Upper lobe of right lung (tissue), 1 donor: ENCODE results near the gene PPP2CA. TPM values are rescaled to one million over a fixed set of nuclear protein-coding genes. Genes with fewer than 3 reads are reported as not detected.
A peak's percentile ranks its signal among the peaks of the same experiment; 100 is the strongest.

Experiments
- ATAC-seq: fragments of 200-7000 bp; cut with Tn5 transposase; one replicate; pipeline ENCODE4 v1.9.1; 2020; ENCODE audit warnings: mild to moderate bottlenecking, moderate library complexity
- DNase-seq: peaks from one replicate; pipeline ENCODE4 v3.0.0-alpha.2; 2020
- H3K27ac ChIP-seq: fragments of 200-600 bp; one replicate; pipeline ENCODE4 v1.8.0; 2022
- H3K27me3 ChIP-seq: fragments of 200-600 bp; one replicate; pipeline ENCODE4 v1.8.0; 2022; ENCODE audit warnings: mild to moderate bottlenecking
- H3K36me3 ChIP-seq: fragments of 200-600 bp; one replicate; pipeline ENCODE4 v1.8.0; 2022
- H3K4me1 ChIP-seq: fragments of 200-600 bp; one replicate; pipeline ENCODE4 v1.8.0; 2022
- H3K4me3 ChIP-seq: fragments of 200-600 bp; one replicate; pipeline ENCODE4 v1.8.0; 2022; ENCODE audit warnings: mild to moderate bottlenecking
- H3K9me3 ChIP-seq: fragments of 200-600 bp; one replicate; pipeline ENCODE4 v1.8.0; 2022
- intact Hi-C: fragments of 100-400 bp; cut with DNase I; formaldehyde crosslinking; loops from one replicate; pipeline ENCODE4 v1.11.0; 2022
- total RNA-seq: library from RNA; stranded (reverse); fragmentation: NEBNext Ultra II Directional; extraction: Animal tissue kit (Norgen Biotek cat#: 25700); gene quantifications from one replicate; pipeline ENCODE4 v1.2.1, GENCODE V29; 2021
- TF ChIP-seq, protein P1 (sequence below): fragments of 200-600 bp; IDR thresholded peaks from one replicate; pipeline ENCODE4 v1.8.0; 2022; ENCODE audit warnings: antibody characterized with exemption
- donor health status: DM: no; HTN: yes; CAD: no; lungs with severe emphysema.

PPP2CA gene
- total RNA-seq, 1 donor from 2014 or later = 108 TPM

DNA sequence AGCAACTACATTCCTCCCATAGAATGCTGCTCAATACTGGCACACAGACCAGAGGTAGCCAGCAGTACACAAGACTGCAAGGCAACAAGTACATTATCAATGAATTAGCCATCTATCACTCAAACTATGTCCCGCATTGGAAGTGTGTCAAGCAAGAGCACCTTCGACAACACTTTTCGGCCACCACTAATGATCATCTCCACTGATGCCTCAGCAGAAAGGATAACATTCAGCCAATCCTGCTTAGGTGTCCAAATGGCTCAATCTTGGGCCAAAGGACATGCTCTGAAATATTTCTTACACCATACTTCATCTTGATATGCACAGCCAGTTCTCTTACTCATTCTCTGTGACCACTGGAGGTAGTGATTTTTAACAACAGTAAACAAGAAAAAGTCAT lies 74.2 kb downstream of the PPP2CA start:
- no peaks in the 10 kb centered on the region for H3K9me3 ChIP-seq
- intact Hi-C loops = no loop called here
- TF ChIP-seq, protein P1, sequence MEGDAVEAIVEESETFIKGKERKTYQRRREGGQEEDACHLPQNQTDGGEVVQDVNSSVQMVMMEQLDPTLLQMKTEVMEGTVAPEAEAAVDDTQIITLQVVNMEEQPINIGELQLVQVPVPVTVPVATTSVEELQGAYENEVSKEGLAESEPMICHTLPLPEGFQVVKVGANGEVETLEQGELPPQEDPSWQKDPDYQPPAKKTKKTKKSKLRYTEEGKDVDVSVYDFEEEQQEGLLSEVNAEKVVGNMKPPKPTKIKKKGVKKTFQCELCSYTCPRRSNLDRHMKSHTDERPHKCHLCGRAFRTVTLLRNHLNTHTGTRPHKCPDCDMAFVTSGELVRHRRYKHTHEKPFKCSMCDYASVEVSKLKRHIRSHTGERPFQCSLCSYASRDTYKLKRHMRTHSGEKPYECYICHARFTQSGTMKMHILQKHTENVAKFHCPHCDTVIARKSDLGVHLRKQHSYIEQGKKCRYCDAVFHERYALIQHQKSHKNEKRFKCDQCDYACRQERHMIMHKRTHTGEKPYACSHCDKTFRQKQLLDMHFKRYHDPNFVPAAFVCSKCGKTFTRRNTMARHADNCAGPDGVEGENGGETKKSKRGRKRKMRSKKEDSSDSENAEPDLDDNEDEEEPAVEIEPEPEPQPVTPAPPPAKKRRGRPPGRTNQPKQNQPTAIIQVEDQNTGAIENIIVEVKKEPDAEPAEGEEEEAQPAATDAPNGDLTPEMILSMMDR = no peak
- H3K4me3 ChIP-seq = no peak overlapping the region
- H3K36me3 ChIP-seq = peaks cover 79% of the 10 kb centered on the region
- no peak for ATAC-seq
- no peak overlapping the region for H3K27ac ChIP-seq
- no peaks in the 10 kb centered on the region for H3K27me3 ChIP-seq
- DNase-seq = no peak
- peaks cover 24% of the 10 kb centered on the region for H3K4me1 ChIP-seq

DNA sequence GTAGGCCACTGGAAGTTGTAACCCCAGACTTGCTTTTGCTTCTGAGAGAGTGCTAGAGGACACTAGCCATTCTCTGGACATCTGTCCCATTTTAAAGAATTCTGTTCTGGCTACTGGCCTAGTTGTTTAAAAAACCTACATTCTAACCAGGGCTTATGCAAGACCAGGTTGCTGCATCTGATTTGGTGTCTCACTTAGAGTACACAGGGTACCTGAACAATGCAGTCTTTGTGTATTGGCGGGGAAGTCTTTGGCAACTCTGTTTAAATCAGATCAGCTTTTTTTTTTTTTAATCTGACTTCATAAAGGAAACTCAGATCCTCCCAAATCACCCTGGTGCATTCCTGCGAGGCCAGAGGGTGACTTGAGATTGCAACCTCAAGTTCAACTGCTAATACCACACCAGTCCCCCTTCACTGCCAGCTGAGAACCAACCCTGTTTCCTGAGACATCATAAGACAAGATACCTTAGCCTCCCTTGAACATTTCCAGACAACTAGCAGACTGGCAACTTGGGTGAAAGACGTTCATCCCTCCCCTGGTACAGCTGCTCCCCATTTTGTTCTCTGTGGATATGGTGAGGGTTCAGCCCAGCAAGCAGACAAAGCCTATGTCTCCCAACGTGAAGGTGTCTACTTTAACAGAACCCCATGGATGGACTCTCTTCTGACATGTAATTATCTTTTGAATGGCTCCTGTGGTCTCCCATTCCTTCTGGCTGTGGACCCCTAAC lies 76.1 kb downstream of the PPP2CA start:
- Histone ChIP-seq H3K4me1 (peaks cover 28% of the 10 kb centered on the region), H3K9me3 (no peaks in the 10 kb centered on the region), H3K4me3 (no peak overlapping the region), H3K27ac (no peak overlapping the region), H3K27me3 (no peaks in the 10 kb centered on the region), H3K36me3 (peaks cover 76% of the 10 kb centered on the region)
- intact Hi-C loops = no loop called here
- TF ChIP-seq, protein P1 = no peak
- no peak for ATAC-seq
- no peak for DNase-seq

DNA sequence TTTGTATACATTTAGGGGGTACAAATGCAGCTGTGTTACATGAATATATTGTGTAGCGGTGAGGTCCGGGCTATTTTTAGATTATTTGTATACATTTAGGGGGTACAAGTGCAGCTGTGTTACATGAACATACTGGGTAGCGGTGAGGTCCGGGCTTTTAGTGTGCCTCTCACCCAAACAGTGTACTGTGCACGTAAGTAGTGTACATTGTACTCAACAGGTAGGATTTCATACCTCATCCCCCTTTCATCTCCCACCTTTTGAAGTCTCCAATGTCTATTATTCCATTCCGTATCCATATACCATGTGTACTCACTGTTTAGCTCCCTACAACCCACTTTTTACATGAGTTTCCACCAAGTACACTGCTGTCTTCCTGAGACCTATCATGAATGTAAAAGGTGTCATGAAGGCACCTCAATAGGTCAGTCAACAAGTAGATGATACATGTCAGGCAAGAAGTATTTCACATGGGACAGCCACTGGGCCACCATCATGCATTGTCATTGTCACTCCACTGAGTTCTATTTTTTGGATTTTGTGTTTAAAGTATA lies 76.8 kb downstream of the PPP2CA start:
- H3K4me1 ChIP-seq = peaks cover 28% of the 10 kb centered on the region
- no peaks in the 10 kb centered on the region for H3K9me3 ChIP-seq
- ATAC-seq (no peak), DNase-seq (no peak)
- intact Hi-C loops = no loop called here
- H3K27me3 ChIP-seq = no peaks in the 10 kb centered on the region
- TF ChIP-seq, protein P1 = no peak
- H3K27ac ChIP-seq = no peak overlapping the region
- H3K4me3 ChIP-seq = no peak overlapping the region
- peaks cover 75% of the 10 kb centered on the region for H3K36me3 ChIP-seq

DNA sequence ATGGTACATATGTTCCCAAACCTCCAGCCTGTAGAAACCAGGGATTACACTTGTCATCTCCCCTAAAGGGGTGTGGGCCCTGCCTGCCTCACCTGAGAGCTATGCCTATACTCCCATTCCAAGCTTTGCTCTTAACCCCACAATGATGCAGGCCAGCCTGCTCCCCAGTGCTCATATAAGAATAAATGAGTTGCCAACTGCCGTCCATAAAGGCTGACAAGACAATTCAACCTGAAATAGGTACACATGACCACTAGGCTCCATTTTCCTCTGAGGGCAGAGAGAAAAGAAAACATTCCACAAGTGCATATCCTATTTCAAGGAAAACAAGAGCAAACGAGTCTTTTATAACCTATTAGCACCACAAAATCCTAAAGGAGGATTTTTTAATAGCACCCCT lies 77.6 kb downstream of the PPP2CA start:
- Histone ChIP-seq H3K27me3 (no peaks in the 10 kb centered on the region), H3K9me3 (no peaks in the 10 kb centered on the region), H3K27ac (no peak overlapping the region), H3K4me1 (peaks cover 28% of the 10 kb centered on the region), H3K36me3 (peaks cover 72% of the 10 kb centered on the region), H3K4me3 (no peak overlapping the region)
- TF ChIP-seq, protein P1 = no peak
- ATAC-seq = no peak
- DNase-seq = no peak
- intact Hi-C loops = no loop called here

DNA sequence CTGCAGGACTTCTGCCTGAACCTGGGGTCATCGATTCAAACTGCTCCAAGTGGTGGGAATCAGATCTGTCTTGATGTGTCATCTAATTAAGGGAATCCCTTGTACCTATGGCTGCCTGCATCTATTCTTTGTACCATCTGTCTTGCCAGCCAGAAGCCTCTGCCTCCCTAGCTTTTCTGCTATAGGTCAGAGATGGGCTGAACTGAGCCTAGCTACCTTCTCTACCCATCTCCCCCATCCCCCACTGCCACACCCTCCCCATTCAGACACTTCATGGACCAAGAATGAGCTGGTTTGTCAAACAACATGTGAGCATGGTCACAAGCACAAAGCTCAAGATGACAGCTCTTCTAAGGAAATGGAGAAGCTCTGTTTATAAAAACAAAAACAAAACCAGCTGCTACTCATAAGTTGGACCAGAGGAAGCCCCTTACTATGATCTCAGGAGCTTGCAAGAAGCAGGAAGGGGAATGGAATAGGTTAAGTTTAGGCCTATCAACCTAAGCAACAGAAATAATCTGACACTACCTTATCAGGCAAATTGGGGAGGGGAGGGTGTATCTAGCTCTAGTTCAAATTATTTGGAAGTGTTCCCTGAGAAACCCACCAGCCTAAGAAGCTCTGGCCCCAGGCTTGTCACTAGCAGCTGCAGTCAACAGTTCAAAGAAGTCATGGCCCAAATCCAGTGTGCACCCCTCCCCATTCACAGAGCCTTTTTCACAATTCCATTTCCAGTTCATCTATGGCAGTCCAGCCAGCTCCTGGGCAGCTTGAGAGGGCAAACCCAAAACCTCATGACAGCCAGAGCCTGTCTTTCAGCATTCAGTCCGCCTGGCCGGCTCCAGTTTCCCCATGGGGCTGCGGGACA lies 79.0 kb downstream of the PPP2CA start:
- Histone ChIP-seq H3K4me3 (no peak overlapping the region), H3K27me3 (no peaks in the 10 kb centered on the region), H3K4me1 (peaks cover 28% of the 10 kb centered on the region), H3K36me3 (peaks cover 70% of the 10 kb centered on the region), H3K9me3 (no peaks in the 10 kb centered on the region), H3K27ac (no peak overlapping the region)
- DNase-seq = peak; percentile 18
- ATAC-seq = no peak
- intact Hi-C loops = no loop called here
- TF ChIP-seq, protein P1 = no peak
